GM18517 (cell line): ENCODE measurements around the gene TBPL2.
"Not testable (repeated sequence)": the region's sequence is repeated elsewhere in the genome, so short reads cannot be mapped to it uniquely, and the experiment has no call there.

Source experiments
- ATAC-seq: cut with Tn5 transposase; IDR thresholded peaks from one replicate; pipeline ENCODE4 v1.9.1; 2021; ENCODE audit warnings: mild to moderate bottlenecking, moderate library complexity; ENCODE audit not compliant: unreplicated experiment

TBPL2 gene

DNA sequence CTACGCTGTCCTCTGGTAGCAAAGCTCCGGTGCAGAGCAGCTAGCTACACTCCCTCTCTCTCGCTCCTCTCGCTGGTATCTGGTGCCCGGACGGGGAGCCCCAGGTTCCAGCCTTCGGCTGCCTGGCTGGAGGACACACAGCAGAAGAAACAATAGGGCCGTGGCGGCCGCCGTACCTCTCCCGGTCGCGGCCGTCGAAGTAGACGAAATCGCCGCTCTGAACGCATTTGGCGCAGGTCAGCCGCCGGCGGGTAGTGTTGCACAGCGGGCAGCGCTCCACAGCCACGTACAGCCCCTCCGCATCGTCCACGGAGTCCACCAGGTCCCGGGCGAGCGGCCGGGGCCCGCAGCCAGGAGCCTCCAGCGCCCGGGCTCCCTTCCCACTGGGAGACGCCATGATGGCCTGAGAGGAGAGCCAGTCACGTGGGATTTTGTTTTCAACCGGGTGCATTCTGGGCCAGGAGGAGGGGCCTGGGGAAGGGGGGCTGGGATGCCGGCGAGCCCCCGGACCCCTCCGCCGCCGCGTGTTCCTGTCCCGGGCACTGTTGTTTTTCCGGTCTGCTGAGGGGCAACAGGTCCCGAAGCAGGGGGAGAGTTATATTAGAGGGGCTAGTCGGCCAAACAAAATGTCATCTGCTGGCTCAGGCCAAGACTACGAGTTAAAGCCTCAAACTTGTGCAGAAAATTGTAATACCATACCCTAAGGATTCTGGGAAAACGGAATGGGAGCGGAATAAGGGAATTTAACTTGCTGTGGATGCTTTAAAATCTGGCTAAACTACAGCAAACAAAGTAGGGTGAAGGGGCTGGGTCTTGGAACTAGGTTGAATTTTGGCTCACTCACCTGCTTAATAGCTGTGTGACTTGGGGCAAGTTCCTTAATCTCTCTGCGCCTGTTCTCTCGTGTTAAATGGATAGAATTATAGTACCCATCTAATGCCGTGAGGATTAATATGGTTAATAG lies 28.7 kb downstream of the TBPL2 start, which contains the start of gene ATG14:
Gene ATG14, minus strand, starts transcription at position 405 of the 964 bp plus-strand sequence. Its CDS starts 8 bp downstream, at position 397.
- peak; percentile 94 for ATAC-seq

DNA sequence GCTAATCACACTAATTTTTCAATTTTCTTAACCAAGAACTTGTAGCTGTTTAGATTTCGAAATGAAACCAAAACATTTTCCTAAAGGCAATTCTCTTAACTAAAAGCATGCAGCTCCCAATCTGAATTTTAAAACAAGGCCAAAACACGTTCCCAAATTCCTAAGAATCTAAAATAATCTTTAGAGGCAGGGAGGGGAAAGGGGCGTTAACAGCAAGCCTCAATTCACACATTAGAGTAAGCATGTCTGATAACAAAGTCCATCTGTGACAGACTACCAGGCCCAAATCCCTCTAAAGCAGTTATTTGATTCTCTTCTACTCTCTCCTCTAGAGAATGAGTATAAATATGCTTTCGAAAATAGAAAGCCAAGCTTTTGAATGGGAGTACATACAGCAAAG lies 29.5 kb downstream of the TBPL2 start:
- ATAC-seq, result no peak

DNA sequence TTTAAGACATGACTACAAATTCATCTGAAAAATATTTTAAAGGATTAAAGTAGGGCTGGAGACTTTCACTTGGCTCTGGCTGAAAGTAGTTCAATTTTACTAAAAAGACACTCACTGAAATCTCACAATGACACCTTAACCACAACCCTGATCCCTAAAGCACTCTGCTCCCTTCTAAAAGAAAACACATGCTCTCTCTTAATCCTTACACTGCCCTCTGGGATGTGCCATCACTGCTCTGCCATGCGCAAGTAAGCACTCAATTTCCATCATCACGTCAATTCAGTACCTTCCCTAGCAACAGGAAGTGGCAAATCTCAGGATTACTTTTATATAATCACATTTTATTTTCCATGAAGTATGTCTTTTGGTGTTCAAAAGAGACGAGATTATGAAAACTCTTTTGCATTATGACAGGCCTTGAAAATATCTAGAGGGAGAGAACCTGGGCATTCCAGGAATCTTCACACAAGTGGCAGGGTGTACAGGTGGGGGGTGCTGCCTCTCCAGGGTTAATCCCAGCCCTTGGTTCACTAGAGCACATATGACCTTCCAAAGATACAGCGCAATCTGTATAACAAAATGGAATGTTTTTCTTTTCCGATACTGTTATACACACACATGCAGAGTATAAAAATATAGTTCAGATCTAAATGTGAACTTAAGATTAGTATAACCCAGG lies 36.1 kb downstream of the TBPL2 start:
- ATAC-seq, result no peak

DNA sequence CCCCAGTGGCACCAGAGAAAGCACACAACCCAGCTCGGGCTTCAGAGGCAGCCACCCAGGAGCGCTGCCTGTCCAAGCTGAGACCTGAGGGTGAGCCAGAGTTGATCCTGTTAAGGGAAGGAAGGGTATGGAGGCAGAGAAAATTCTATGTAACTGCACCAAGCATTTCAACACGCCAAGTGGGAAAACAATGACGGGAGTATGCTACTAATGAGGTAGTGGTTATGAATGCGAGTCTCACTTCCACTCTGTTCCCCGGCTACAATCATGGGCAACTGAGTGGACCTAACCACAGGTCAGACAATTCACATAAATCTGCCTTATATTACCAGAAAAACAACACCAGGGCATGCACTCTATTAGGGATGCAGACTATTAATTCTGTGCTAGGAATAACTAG lies 38.7 kb downstream of the TBPL2 start:
- no peak for ATAC-seq

- ATAC-seq, result no peak
Measured at GRCh38 chr14:55399852-55400251, 40.6 kb downstream of the TBPL2 start.

DNA sequence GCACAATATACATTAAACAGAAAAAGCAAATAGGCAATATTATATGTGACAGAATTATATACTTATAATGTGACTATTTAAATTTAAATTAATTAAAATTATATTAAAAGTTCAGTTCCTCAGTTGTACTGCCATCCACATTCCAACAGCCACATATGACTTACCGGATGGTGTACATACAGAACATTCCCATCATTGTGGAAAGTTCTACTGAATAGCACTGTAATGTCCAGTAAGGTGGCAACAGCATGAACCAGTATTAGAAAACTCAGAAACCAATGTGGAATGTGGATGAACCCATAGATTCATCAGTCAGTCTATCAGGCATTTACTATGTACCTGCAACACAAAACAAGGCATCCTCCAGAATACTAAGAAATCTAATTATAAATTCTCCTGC lies 41.2 kb downstream of the TBPL2 start:
- no peak for ATAC-seq

DNA sequence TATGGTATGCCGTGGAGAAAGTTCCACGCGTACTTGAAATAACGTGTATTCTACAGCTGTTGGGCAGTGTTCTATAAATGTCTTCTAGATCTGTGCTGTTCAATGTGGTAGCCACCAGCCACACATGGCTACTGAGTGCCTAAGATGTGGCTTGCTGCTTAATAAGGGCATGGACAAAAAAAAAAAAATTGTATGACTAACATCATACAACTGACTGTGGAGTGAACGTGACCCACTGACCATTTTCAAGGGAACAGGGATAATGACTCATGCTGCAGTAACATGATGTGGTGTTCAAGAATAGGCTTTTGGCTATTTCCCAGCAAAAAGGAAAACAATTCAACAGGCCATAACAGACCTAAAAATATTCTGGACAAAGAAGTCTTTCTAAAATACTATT lies 41.7 kb downstream of the TBPL2 start:
- no peak for ATAC-seq

DNA sequence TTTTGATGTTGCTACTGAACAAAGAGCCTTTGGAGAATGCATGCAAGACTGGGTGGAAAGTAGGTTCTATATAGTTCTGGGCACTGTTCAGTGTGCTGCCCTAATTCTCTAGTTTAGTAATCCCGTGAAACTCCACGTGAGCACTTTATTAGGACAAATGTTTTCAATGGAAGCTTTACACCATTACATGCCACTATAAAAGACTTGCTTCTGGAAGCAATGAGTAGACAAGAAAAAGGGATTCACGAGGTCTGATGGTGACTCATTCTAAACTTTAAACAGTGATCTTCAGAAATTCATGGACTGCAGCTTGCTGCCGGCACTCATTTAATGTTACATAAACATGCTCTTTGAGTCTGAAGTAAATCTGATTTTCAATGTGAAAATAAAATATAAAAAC lies 51.1 kb downstream of the TBPL2 start:
- ATAC-seq, result no peak

GRCh38 chr14:55388160-55388559 lies 52.3 kb downstream of the TBPL2 start:
- no peak for ATAC-seq

GRCh38 chr14:55387121-55387520 lies 53.3 kb downstream of the TBPL2 start:
- no peak for ATAC-seq

DNA sequence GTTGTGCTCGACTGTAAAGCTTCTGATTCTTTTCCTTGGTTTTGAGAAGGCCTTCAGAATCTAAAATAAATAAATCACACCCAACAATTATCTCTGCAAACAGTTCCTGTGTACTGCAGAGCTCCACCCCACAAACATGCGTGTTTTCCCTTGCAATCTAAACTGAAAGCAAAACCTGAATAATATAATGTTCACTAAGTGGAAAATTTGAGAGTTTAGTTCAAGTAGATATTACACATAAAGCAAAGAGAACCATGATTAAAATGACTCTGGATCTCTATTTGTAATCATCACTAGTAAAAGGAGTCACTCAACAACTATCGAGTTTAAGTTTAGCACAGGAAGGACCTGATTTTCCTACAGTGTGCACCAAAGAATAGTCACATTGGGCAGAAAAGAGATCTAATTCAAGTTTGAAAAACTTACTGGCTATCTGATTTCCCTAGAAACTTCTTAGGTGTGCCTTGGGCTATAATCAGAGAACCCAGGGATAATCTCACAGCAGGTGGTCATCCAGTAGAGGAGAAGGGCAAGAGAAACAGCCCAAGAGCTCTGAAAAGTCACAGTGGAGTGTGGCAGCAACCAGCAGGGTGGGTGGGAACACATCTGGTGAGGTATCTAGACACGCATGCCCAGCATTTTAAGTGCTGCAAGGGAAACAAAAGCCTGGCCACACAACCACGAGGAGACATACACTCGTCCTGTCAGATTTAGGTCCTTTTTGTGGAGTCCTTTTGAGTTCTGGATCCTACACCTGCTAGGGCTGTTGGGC lies 54.2 kb downstream of the TBPL2 start:
- ATAC-seq, result no peak

DNA sequence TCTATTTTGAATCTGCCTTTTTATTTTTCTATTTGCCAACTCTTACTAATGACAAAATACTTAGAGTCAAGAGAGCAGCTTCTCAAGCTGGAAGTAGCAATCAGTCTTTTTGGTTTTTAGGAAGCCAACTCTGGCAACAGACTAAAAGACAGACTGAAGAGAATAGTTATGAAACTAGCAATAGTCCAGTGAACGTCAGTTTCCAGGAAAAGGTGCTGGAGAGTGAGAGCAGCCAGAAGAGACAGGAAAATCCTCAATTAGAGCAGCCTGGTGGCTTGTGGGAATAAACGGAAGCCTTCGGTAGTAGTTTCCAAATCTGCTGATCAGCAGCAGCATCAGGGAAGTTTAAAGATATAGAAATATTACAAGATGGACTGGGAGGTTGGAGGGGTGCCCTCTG lies 55.9 kb downstream of the TBPL2 start:
- no peak for ATAC-seq

- ATAC-seq, result no peak
Measured at GRCh38 chr14:55383541-55384140, 56.8 kb downstream of the TBPL2 start.

- not testable (repeated sequence) for ATAC-seq
Measured at GRCh38 chr14:55383056-55383466, 57.4 kb downstream of the TBPL2 start.

- ATAC-seq, result no peak
Measured at GRCh38 chr14:55382483-55382882, 57.9 kb downstream of the TBPL2 start.

DNA sequence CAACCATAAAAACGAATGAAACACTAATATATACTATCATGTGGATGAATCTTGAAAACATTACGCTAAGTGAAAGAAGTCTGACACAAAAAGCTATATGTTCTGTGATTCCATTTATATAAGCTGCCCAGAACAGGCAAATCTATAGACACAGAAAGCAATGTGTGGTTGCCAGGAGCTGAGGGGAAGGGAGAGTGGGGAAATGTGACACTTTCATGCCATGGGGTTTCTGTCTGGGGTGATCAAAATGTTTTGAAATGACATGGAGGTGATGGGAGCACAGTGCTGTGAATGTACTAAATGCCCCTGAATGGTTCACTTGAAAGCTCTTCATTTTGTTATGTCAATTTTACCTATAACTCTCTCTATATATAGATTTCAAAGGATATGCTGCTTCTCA lies 58.9 kb downstream of the TBPL2 start:
- ATAC-seq, result no peak

DNA sequence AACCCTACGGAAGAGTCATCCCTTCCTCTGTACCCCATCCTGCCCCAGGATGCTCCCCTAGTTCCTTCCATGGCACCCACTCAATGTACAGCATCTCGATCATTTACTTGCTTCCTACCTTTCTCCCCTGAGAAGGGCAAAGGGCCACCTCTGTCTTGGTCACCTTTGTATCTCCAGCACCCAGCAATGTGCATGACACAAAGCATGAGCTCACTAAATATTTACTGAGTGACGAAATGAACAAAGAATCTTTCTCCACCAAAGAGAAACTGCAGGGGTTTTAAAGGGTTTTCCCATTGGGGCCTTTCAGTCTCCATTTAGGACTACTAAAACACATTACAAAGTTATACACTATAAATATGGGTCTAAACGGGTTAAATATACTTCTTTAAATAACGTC lies 59.4 kb downstream of the TBPL2 start:
- no peak for ATAC-seq

- no peak for ATAC-seq
Measured at GRCh38 chr14:55377236-55377635, 63.2 kb downstream of the TBPL2 start.

DNA sequence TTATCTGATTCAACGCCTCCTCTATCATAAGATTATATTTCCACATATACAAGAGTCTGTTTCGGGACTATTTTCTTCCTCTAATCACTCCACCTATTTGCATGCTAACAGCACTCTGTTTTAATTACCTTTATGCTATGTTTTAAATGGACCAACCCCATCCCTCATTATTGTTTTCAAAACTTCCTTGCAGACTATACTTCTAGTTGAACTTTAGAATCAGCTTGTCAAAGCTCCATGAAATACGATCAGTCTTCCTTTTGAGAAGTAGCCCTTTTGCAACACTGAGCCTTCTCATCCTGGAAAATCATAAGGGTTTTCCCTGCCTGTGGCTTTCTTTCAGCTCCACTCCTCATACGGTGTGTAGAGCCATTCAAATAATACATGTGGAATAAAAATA lies 65.6 kb downstream of the TBPL2 start:
- no peak for ATAC-seq

DNA sequence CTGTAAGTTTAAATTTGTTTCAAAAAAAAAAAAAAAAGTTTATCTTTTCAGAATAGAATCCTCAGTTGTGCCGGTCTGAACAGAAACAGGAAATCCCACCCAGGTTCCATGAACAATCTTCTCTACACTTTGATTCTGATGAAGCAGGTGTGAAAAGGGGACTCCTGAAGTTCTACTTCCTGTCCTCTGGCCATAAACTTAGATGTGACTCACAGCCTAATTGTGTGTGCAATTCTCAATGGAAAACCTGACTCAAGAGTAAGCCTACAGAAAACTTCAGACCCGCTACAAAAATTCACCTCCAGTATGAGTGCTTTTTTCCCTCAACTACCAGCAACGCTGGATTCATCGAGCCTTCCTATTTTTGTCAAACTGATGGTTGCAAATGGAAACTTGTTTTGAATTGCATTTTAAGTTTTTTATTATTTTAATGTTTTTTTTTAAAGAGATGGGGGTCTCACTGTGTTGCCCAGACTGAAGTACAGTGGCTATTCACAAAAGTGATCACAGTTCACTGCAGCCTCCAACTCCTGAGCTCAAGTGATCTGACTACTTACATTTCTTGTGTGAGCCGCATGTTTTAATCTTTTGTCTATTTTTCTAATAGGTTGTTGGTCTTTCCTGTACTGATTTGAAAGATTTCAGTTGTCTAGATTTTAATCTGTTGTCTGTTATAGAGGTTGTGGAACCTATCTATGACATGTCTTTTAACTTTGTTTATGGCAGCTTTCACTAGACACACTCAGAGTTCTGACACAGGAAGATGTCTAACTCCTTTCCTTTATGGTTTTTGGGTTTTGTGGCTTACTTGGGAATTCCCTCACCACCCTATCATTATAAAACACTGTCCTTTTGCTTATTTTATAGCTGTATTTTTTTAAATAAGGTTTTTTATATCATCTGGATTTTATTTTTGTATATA lies 66.4 kb downstream of the TBPL2 start:
- no peak for ATAC-seq
